DMS153 treated with DMSO at 0.1 percent for 48 hours (cell line): ENCODE results near the gene PITPNM2.
A peak's percentile ranks its signal among the peaks of the same experiment; 100 is the strongest.

Experiments used
- DNase-seq: peaks from one replicate; lab custom pipeline; 2025; ENCODE audit not compliant: unreplicated experiment; lab: John Stamatoyannopoulos, UW

Gene PITPNM2

GRCh38 chr12:123145211-123145610 is 5.7 kb downstream of the PITPNM2 start:
- DNase-seq, result no peak

GRCh38 chr12:123143736-123144461 is 7.0 kb downstream of the PITPNM2 start:
- no peak for DNase-seq

GRCh38 chr12:123142921-123143735 is 7.8 kb downstream of the PITPNM2 start:
- peak; percentile 69 for DNase-seq

GRCh38 chr12:123142518-123142840 is 8.4 kb downstream of the PITPNM2 start:
- DNase-seq, result no peak

GRCh38 chr12:123141615-123142517 is 9.0 kb downstream of the PITPNM2 start:
- no peak for DNase-seq

- no peak for DNase-seq
Observed at GRCh38 chr12:123140676-123141614, 9.9 kb downstream of the PITPNM2 start.

GRCh38 chr12:123139926-123140675 is 10.8 kb downstream of the PITPNM2 start:
- no peak for DNase-seq

- no peak for DNase-seq
Observed at GRCh38 chr12:123135688-123136087, 15.2 kb downstream of the PITPNM2 start.

- DNase-seq, result no peak
Observed at GRCh38 chr12:123134826-123135225, 16.1 kb downstream of the PITPNM2 start.

GRCh38 chr12:123134271-123134671 is 16.6 kb downstream of the PITPNM2 start:
- DNase-seq, result no peak

GRCh38 chr12:123133701-123134100 is 17.2 kb downstream of the PITPNM2 start:
- DNase-seq, result no peak

GRCh38 chr12:123132951-123133619 is 17.8 kb downstream of the PITPNM2 start:
- no peak for DNase-seq

- DNase-seq, result peak; percentile 85
Observed at GRCh38 chr12:123131879-123132402, 18.9 kb downstream of the PITPNM2 start.

GRCh38 chr12:123131291-123131832 is 19.5 kb downstream of the PITPNM2 start:
- no peak for DNase-seq

GRCh38 chr12:123129621-123130020 is 21.3 kb downstream of the PITPNM2 start:
- no peak for DNase-seq

- no peak for DNase-seq
Observed at GRCh38 chr12:123127182-123127495, 23.8 kb downstream of the PITPNM2 start.

- DNase-seq, result no peak
Observed at GRCh38 chr12:123126294-123127181, 24.4 kb downstream of the PITPNM2 start.

- no peak for DNase-seq
Observed at GRCh38 chr12:123122626-123123025, 28.3 kb downstream of the PITPNM2 start.
